GM19467 (cell line): Measurements from ENCODE around the gene HTR3C.
"Not testable (repeated sequence)": the region's sequence is repeated elsewhere in the genome, so short reads cannot be mapped to it uniquely, and the experiment has no call there.

Experiments used
- ATAC-seq: cut with Tn5 transposase; IDR thresholded peaks from one replicate; pipeline ENCODE4 v1.9.1; 2021; ENCODE audit warnings: mild to moderate bottlenecking, moderate library complexity; ENCODE audit not compliant: unreplicated experiment

The HTR3C gene

GRCh38 chr3:184052767-184053166, at the start of gene HTR3C:
TSS of gene HTR3C (plus strand) at chr3:184053047. CDS start at chr3:184053081, 34 bp downstream.
- ATAC-seq, result no peak

DNA sequence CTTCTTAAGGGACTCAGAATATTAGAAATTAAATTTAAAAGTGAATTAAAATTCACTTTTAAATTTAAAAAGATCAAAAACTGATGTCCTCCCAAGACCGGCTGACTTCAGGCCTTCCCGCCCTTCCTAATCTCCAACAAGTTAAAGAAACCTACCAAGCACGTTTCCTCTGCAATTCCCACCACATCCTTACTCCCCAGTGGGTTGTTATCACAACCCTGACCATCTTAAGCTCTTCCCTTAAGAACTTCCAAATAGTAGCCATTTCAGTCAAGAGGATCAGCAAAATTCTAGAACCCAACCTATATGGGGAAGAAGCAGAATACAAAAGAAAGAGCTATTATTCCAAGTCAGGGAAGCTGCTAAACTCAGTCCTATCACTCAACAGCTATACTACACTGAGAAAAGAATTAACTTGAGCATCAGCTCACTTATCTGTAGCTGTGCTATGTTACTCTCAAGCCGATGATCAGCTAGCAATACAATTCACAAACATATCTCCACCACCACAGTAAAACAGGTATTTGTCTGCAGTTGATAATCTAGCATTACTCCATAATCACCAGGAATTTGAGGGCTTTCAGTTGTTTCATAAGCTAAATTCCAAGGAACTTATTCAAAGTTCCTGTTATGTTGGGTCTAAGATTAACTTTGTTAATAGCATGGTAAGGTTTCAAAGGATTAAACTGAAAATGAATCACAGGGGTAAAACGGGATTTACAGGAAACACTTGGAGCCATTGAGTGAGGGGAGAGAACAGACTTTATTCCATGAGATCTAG, 49.5 kb upstream of the HTR3C start:
- no peak for ATAC-seq

- no peak for ATAC-seq
Observed at GRCh38 chr3:184004476-184004875, 48.4 kb upstream of the HTR3C start.

DNA sequence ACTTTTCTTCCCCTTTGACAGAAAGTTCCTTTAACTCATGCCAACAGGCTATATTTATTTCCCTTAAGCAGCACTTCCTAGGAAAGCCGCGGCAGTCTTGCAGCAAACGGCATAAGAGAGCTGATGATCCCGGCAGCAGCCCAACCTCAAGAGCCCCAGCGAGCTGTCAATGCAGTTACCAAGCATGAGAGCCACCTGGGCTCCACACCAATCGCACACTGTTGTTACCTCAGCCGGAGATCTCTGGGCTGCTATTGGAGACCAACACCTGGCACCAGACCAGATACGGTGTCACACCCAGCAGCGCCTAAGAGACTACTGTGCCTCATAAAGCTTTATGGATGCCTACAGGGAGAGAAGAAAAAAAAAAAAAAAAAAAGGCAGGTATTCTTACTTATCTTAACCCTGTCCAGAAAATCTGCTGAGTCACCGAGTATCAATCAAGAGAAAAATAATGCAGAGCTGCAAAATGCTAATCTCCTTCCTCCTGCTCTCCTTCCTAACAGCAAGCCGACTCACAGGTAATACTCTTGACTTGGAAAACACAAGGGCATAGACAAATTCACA, 46.8 kb upstream of the HTR3C start:
- peak; percentile 72 for ATAC-seq

DNA sequence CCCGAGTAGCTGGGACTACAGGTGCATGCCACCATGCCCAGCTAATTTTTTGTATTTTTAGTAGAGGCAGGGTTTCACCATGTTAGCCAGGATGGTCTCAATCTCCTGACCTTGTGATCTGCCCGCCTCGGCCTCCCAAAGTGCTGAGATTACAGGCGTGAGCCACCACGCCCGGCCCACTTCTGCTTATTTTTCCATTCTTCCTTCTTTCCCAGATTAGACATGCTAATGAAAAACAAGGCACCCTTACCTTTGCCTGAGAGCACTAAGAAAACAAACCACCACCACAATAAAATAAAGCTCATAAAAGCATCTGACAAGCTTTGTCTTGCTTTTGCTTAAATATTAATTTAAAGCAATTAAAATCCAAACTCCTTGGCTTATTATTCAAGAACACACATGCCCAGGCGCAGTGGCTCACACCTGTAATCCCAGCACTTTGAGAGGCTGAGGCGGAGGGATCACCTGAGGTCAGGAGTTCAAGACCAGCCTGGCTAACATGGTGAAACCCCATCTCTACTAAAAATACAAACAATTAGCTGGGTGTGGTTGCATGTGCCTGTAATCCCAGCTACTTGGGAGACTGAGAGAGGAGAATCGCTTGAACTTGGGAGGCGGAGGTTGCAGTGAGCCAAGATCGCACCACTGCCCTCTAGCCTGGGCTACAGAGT, 45.6 kb upstream of the HTR3C start:
- ATAC-seq, result not testable (repeated sequence)

DNA sequence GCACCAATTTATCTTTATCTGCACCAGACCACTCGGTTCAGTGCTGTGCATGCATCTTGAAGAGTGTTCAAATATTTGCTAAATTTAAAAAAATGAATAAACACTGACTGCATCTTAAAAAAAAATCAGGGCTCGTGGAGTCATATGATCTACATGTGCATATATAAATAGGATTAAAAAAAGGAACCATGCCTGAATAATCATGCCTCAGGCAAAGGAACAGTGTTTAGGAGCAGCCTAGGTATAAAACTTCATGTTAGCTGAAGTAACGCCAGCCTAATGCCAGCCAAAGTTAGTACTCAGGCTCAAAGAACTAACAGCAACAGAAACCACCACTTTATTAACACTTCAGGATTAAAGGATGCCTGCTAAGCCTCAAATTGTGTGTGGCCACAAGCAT, 44.7 kb upstream of the HTR3C start:
- ATAC-seq, result no peak

GRCh38 chr3:184011230-184011876, 41.5 kb upstream of the HTR3C start:
- no peak for ATAC-seq

- ATAC-seq, result no peak
Observed at GRCh38 chr3:184011937-184012889, 40.6 kb upstream of the HTR3C start.

GRCh38 chr3:184015381-184016019, 37.3 kb upstream of the HTR3C start:
- ATAC-seq, result no peak

- no peak for ATAC-seq
Observed at GRCh38 chr3:184016169-184016570, 36.7 kb upstream of the HTR3C start.

- ATAC-seq, result peak; percentile 73
Observed at GRCh38 chr3:184016811-184017671, 35.8 kb upstream of the HTR3C start.

GRCh38 chr3:184017672-184018423, 35.0 kb upstream of the HTR3C start, which contains the start of gene ABCC5:
TSS of gene ABCC5 (minus strand) at chr3:184017884. CDS start at chr3:184014392, 3,492 bp downstream.
- peak; percentile 97 for ATAC-seq

DNA sequence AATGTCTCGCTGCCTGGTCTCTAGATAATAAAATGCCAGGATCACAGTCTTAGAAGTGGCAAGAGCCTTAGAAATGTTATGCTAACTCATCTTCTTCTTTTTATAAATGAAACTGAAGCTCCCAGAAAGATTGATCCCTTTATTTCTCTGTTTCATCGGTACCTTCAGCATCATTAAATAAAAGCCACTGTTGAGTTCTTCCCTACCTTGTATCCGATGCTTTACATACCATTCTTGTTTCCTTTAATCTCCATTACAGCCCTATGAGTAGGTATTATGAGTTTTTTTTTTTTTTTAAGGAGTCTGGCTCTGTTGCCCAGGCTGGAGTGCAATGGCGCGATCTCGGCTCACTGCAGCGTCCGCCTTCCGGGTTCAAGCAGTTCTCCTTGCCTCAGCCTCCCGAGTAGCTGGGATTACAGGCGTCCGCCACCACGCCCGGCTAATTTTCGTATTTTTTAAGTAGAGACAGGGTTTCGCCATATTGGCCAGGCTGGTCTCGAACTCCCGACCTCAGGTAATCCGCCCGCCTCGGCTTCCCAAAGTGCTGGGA, 34.3 kb upstream of the HTR3C start:
- ATAC-seq, result no peak

DNA sequence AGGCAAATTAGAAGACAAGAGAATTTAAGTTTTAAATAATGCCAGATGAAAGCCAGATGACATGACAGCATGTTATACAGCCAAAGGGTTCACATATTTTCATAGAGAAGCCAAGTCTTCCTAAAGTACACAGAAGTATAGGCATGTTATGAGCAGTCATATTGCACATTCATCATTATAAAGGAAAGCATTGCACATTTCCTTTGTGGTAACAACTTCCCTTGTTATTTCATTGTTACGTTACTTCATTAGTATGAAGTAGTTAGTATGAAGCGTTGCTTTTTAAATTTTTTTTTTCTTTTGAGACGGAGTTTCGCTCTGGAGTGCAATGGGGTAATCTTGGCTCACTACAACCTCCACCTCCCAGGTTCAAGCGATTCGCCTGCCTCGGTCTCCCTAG, 30.5 kb upstream of the HTR3C start:
- ATAC-seq, result no peak

- ATAC-seq, result not testable (repeated sequence)
Observed at GRCh38 chr3:184025256-184025655, 27.6 kb upstream of the HTR3C start.

- ATAC-seq, result not testable (repeated sequence)
Observed at GRCh38 chr3:184028275-184028890, 24.5 kb upstream of the HTR3C start.

- no peak for ATAC-seq
Observed at GRCh38 chr3:184029443-184029842, 23.4 kb upstream of the HTR3C start.
